Stimulated activated CD8-positive, alpha-beta memory T cell treated with anti-CD3 and anti-CD28 coated beads, Interleukin-12 subunit alpha, Interleukin-12 subunit beta, amount 100 ng/mL, for 4 hours (primary cell): Measurements from ENCODE around the gene MEGF8.
A peak's percentile ranks its signal among the peaks of the same experiment; 100 is the strongest.

Source experiments
- DNase-seq: peaks from one replicate; pipeline ENCODE4 v3.0.0-alpha.2; 2020; ENCODE audit warnings: low read depth

MEGF8 gene, protein sequence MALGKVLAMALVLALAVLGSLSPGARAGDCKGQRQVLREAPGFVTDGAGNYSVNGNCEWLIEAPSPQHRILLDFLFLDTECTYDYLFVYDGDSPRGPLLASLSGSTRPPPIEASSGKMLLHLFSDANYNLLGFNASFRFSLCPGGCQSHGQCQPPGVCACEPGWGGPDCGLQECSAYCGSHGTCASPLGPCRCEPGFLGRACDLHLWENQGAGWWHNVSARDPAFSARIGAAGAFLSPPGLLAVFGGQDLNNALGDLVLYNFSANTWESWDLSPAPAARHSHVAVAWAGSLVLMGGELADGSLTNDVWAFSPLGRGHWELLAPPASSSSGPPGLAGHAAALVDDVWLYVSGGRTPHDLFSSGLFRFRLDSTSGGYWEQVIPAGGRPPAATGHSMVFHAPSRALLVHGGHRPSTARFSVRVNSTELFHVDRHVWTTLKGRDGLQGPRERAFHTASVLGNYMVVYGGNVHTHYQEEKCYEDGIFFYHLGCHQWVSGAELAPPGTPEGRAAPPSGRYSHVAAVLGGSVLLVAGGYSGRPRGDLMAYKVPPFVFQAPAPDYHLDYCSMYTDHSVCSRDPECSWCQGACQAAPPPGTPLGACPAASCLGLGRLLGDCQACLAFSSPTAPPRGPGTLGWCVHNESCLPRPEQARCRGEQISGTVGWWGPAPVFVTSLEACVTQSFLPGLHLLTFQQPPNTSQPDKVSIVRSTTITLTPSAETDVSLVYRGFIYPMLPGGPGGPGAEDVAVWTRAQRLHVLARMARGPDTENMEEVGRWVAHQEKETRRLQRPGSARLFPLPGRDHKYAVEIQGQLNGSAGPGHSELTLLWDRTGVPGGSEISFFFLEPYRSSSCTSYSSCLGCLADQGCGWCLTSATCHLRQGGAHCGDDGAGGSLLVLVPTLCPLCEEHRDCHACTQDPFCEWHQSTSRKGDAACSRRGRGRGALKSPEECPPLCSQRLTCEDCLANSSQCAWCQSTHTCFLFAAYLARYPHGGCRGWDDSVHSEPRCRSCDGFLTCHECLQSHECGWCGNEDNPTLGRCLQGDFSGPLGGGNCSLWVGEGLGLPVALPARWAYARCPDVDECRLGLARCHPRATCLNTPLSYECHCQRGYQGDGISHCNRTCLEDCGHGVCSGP (N-terminal part only)

DNA sequence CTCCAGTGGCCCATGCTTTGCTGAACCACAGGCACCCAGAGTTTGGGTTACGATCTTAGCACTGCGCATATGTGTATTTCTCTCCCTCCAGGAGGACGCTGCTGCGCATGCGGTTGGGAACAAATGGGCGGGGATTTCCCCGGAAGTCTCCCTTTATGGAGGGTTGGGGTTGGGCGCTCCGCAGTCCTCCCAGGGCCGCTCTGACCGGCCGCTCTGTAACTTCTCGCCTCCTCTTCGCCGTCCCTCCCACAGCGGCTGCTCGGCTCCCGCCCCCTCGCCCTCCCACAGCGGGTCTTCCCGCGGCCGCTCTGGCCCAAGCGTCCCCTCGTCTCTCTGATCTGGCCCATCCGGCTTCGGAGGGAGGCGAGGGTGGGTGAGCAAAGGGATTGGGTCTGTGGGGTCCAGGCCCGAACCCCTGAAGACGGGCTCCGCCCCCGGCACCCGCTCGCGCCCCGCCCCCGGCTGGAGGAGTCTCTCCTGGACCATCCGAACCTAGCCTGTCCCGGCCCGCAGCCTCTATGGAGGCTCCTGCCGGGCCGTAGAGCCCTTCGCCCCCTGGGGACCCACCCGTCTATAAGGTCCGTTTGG, at the start of gene MEGF8:
TSS of gene MEGF8 (plus strand) at position 328 of the 588 bp plus-strand sequence. CDS start 609 bp downstream, outside the sequence.
- peak; percentile 96 for DNase-seq

GRCh38 chr19:42276284-42276683, 49.2 kb upstream of the MEGF8 start:
- DNase-seq = no peak

- no peak for DNase-seq
Measured at GRCh38 chr19:42276821-42277220, 48.6 kb upstream of the MEGF8 start.

DNA sequence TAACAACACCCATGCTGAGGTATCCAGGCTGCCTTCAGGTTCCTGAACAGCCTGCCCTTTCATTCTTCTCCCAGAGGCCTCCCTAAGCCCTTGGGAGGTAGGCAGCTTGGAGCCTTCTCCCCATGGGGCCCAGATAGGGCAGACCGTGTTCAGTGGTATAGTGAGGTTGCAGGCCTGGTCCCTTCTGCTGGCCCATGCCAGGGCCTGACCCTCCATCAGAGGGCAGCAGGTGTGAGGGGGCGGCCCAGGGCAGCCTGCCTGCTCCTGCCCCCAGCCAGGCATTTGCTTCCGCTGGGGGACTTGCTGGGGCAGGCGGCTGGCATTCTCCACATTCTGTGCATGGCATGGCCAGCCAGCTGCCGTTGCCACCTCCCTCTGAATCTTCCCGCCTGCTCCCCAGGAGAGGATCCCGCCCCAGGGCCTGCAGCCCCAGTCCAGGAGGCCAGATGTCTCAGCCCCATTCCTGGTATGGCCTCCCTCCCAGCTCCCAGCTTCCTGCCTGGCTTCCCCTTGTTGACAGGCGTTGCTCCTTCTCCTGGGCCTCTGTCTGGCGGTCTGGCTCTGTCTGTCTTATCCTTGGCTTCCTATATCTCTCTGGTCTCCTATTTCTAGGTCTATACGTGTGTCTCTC, 47.5 kb upstream of the MEGF8 start:
- no peak for DNase-seq

DNA sequence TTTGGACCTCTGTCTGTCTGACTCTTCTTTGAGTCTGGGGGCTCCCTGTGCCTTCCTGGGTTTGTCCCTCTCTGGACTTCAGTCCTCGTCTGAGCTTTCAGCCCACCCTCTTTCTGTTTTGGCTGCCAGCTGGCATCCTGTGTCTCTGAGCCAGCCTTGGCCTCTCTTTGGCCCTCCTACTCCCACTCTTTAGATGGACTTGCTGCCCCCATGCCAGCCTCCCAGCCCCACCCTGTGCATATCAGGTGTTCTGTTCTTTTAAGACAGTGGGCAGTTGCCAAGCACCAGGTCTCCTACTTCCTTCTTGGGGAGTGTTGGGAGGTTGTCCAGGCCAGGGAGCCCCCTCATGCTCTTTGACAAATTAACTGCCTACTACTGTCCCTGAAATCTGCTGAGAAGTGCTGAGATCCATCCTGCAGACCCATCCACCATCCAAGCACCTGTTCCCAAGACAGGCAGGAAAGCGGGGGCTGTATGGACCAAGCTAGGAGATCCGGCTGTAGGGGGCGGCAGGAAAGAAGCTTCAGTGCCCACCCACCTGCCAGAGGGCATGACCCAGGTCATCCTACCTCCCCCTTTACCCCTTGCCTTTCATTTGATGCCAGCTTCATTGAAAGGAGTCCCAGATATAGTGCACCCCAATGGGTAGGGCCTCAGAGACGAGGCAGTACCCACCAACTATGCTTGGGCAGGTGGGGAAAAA, 46.8 kb upstream of the MEGF8 start:
- no peak for DNase-seq

DNA sequence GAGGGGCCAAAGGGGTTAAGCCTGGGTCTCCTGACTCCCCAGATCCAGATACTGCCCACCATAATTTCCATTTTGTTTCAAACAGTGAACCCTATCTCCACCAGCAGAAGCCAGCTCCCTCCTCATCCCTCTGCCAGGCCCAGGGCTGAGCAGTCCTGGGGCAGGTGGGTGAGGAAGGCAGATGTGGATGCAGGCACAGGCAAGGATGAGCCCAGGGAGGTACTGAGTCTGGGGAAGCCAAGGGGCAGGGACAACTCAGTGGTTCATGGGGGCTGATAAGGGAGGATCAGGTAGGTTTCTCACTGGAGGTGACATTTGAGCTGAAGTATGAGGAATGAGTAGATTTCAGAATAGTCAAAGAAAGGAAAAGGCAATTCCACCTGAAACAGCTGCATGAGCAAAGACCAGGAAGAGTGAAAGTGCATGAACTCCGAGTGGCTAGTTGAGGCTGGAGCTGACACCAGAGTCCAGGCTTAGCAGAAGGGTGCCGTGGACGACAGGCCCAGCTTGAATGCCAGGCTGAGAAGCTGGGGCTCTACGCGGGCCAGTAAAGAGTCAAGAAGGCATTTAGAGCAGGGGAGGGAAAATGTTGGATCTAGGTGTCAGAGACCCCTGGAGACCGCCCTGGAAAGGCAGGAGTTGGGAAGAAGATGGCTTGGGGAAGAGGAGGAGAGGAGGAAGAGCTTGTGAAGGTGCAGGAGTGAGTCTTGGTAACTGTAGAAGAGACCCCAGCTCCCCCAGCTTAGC, 46.1 kb upstream of the MEGF8 start:
- no peak for DNase-seq

DNA sequence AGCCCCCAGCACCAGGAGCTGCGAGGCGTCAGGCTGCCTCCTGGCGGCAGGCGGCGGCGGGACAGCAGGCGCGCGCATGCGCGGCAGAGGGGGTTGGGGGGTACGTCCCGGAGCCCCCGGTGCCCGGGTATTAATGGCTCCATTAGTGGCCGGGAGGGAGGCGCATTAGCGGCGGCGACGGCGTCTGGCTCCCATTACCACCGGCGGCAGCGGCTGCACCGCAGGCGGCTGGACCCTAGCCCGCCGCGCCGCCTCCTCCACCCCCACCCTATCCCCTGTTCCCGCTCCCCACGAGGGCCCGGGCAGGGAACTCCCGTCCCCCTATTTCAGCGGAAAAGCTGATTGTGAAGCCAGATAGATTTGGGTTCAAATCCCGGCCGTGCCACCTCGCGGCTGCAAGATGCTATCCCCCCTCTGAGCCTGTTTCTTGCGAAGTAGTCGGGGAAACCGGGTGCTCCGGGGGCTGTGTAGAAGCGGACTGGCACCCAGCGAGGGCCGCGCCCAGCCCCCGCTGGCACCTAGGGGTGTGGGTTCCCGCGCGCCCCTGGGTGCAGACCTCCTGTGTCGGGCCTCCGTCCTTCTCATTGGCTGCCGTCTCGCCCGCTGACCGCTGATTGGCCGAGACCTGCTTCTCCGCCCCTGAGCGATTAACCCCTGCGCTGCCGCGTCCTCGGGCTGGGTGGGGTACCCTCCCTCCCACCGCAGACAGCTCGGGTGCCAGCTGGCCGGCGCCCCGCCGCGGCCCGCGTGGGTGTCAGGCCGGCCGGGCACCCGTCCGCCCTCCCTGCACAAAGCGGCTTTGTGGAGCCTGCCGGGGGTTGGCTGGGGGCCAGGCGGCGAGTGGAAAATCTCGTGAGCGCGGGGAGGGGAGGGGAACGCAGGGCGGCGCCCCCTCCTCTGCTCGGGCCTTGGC, 45.3 kb upstream of the MEGF8 start:
- DNase-seq = peak; percentile 69

- no peak for DNase-seq
Measured at GRCh38 chr19:42280815-42281145, 44.7 kb upstream of the MEGF8 start.

DNA sequence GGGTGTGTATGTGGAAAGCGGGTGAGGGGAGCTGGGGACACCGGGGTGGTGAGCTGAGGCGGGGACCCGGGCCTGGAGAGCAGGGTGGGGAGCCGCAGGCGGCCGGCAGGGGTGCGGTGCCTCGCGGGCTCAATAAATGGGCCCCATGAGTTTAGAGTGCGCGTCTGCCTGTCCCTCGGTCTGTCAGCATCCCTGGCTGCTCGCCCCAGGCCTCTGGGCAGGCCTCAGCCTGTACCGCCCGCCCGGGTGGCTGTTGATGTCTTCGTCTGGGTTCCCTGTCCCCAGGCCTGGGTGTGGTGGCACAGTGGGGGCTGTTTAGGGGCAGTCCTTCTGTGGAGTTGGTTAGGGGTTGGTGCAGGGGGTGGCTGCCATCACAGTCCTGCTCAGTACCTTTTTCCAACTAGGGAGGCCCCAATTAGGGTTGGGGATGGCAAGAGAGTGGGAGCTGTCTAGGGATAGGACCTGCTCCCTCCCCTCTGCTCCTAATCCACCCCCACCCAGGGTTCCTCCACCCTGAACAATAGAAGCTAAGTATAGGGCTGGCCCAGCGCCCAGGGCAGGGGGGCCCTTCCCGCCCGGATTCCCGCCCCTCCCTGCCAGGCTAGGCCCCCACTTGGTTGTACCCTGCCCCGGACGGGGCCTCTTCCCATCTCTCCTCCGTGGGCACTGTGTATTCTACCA, 44.1 kb upstream of the MEGF8 start:
- DNase-seq = no peak

DNA sequence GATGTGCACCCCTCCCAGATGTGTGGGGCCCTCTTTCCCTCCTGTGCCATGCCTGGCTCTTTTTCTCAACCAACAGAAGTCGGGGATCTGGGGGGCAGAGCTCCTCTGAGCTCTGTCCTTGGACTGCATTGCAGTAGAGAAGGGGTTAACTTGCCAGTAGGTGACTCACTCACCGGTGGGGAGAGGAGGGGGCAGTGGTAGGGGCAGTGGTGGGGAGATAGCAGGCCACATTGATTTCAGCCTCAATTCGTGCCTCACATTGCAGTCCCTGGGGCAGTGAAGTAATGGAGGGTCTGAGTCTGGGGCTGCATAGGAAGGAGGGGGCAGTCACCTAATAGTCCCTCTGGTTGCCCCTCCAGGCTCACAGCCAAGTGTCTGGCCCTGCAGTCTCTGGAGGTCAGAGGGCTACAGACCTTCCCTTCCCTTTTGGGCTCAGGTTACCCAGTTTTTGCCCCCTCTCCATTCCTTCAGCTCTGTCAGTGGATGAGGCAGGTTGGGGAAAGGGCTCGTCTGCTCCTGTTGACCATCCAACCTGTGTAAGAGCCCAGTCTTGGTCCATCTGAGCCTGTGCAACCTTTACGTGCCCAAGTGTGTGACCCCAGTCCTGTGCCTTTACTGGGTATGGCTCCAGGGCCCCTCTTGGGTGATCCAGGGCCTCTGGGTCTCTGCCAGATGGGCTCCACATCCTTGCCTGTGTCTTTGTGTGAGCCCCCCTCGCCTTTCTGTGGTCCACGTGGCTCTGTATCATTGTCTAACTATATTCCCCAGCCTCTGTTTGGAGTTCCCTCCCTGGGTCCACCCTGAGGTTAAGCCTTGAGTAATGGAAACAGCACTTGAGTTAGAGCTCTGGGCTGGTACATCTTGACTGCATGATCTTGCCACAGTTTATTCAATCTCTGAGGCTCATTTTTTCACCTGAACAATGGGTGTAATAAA, 43.3 kb upstream of the MEGF8 start:
- DNase-seq = no peak

- no peak for DNase-seq
Measured at GRCh38 chr19:42282819-42283187, 42.6 kb upstream of the MEGF8 start.

DNA sequence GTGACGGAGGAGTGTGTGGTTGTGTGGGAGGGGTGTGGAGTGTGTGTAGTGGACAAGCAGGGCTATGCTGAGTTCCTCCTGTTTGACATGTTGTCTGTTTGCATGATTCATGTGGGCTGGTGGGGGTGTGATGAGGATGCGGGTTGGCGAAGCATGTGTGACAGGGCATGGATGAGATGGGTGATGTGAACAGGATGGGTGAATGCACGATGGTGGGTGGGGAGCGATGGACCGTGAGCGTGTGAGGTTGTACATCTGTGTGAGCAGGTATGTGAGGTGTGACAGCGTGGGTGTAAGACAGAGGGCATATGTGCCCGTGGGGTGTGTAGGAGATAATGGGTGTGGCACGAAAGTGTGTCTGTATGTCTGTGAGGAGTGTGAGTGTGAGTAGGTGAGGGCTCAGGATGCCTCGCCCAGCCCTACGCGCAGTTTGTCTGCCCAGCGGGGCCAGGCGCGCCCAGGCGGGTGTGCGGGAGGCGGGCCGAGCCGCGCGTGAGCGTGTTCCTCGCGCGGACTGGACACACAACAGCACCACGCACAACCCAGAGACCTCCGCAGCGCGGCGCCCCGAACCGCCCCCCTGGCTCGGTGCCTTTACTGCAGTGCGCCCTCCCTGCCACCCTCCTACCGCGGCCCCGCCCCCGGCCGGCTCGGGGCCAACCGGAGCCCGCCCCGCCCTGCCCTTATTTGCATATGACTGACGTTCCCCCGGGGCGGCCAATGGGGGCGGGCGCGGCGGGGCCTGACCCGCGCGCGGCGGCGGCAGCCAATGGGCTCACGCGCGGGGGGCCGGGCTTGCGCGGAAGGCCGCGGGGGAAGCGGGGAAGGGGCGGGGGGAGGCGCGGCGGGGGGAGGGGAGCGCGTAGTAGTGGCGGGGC, 42.0 kb upstream of the MEGF8 start:
- DNase-seq = peak; percentile 96

DNA sequence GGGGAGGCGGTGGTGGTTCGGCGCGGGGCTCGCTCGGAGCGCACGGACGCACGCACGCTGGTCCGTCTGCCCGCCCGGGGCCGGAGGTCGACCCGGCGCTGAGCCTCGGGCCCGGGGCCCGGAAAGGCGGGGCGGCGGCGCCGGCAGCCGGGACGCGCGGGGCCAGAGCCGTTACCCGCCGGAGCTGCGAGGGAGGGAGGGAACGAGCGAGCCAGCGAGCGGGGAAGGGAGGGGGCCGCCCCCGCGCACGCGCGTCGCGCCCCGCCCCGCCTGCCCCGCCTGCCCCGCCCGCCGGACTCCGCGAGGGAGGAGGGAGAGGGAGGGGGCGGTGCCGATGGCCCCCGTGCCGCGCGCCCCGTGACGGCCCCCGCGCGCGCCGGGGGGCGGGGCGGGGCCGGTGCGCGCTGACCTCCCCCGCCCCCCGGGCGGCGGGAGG, 41.4 kb upstream of the MEGF8 start:
- DNase-seq = peak; percentile 72

GRCh38 chr19:42284591-42285341, 40.7 kb upstream of the MEGF8 start:
- no peak for DNase-seq

DNA sequence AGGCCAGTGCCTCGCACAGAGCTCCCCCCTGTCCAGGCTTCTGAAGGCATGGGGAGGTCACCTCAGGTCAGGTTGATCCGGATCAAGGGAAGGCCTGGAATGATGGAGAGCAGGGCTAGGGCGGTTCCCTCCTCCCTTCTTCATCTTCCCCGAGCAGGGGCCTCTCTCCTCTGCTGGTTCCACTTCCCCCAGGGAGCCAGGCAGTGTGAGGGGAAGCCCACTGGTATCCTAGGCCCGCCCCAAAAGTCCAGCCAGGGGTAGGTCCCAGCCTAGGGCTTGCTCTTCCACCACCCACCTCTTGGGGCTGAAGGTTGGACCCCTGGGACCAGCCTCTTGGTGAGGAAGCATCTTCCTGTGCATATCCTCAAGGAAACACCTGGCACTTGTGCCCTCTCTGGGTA, 39.9 kb upstream of the MEGF8 start:
- no peak for DNase-seq

- DNase-seq = no peak
Measured at GRCh38 chr19:42285988-42286348, 39.5 kb upstream of the MEGF8 start.
